HEK293T (cell line): ENCODE results near the gene CELF2.

ENCODE experiments used
- CTCF ChIA-PET: fragments of 350-600 bp; formaldehyde crosslinking; extraction: SDS; loops from one replicate; lab custom pipeline; 2021; ENCODE audit warnings: antibody characterized with exemption, inconsistent platforms; lab: Yijun Ruan, JAX
- POLR2A ChIA-PET: fragments of 350-600 bp; formaldehyde crosslinking; extraction: SDS; loops from one replicate; lab custom pipeline; 2020; ENCODE audit warnings: antibody characterized with exemption, inconsistent platforms; lab: Yijun Ruan, JAX
- DNase-seq: peaks from one replicate; pipeline ENCODE4 v3.0.0; 2012; ENCODE audit warnings: mixed read lengths; ENCODE audit errors: extremely low spot score
- ARNT ChIP-seq: fragments of 450-650 bp; IDR thresholded peaks from 2 replicates; pipeline ENCODE4 v1.6.1; 2017; ENCODE audit warnings: mild to moderate bottlenecking
- BHLHE40 ChIP-seq: fragments of 450-650 bp; IDR thresholded peaks from 2 replicates; pipeline ENCODE4 v1.6.1; 2016; ENCODE audit warnings: mild to moderate bottlenecking, moderate library complexity, borderline replicate concordance
- CTBP1 ChIP-seq: fragments of 450-650 bp; IDR thresholded peaks from 2 replicates; pipeline ENCODE4 v1.6.1; 2016; ENCODE audit warnings: borderline replicate concordance
- ELF4 ChIP-seq: fragments of 450-650 bp; IDR thresholded peaks from 2 replicates; pipeline ENCODE4 v1.6.1; 2017; ENCODE audit warnings: antibody characterized with exemption
- FOXA1 ChIP-seq: fragments of 450-650 bp; IDR thresholded peaks from 2 replicates; pipeline ENCODE4 v1.6.1; 2016; ENCODE audit warnings: mild to moderate bottlenecking
- FOXK2 ChIP-seq: fragments of 450-650 bp; IDR thresholded peaks from 2 replicates; pipeline ENCODE4 v1.6.1; 2016; ENCODE audit warnings: mild to moderate bottlenecking
- FOXM1 ChIP-seq: fragments of 450-650 bp; IDR thresholded peaks from 2 replicates; pipeline ENCODE4 v1.6.1; 2017; ENCODE audit warnings: mild to moderate bottlenecking, borderline replicate concordance
- HDGF ChIP-seq: fragments of 450-650 bp; IDR thresholded peaks from 2 replicates; pipeline ENCODE4 v1.6.1; 2017; ENCODE audit warnings: antibody characterized with exemption, borderline replicate concordance
- L3MBTL2 ChIP-seq: fragments of 450-650 bp; conservative IDR thresholded peaks from 2 replicates; pipeline ENCODE4 v1.6.1; 2016; ENCODE audit warnings: mild to moderate bottlenecking
- LEF1 ChIP-seq: fragments of 450-650 bp; IDR thresholded peaks from 2 replicates; pipeline ENCODE4 v1.6.1; 2017; ENCODE audit warnings: mild to moderate bottlenecking, borderline replicate concordance
- NFRKB ChIP-seq: fragments of 450-650 bp; IDR thresholded peaks from 2 replicates; pipeline ENCODE4 v1.6.1; 2016; ENCODE audit warnings: mild to moderate bottlenecking, moderate library complexity
- SP1 ChIP-seq: fragments of 450-650 bp; IDR thresholded peaks from 2 replicates; pipeline ENCODE4 v1.6.1; 2017
- SUZ12 ChIP-seq: fragments of 450-650 bp; IDR thresholded peaks from 2 replicates; pipeline ENCODE4 v1.6.1; 2016; ENCODE audit warnings: mild to moderate bottlenecking
- TARDBP ChIP-seq: fragments of 450-650 bp; IDR thresholded peaks from 2 replicates; pipeline ENCODE4 v1.6.1; 2016
- ZNF384 ChIP-seq: fragments of 450-650 bp; IDR thresholded peaks from 2 replicates; pipeline ENCODE4 v1.6.1; 2016
- TF ChIP-seq, protein P1 (sequence below): fragments of 450-650 bp; IDR thresholded peaks from 2 replicates; pipeline ENCODE4 v1.6.1; 2016

Gene CELF2

DNA sequence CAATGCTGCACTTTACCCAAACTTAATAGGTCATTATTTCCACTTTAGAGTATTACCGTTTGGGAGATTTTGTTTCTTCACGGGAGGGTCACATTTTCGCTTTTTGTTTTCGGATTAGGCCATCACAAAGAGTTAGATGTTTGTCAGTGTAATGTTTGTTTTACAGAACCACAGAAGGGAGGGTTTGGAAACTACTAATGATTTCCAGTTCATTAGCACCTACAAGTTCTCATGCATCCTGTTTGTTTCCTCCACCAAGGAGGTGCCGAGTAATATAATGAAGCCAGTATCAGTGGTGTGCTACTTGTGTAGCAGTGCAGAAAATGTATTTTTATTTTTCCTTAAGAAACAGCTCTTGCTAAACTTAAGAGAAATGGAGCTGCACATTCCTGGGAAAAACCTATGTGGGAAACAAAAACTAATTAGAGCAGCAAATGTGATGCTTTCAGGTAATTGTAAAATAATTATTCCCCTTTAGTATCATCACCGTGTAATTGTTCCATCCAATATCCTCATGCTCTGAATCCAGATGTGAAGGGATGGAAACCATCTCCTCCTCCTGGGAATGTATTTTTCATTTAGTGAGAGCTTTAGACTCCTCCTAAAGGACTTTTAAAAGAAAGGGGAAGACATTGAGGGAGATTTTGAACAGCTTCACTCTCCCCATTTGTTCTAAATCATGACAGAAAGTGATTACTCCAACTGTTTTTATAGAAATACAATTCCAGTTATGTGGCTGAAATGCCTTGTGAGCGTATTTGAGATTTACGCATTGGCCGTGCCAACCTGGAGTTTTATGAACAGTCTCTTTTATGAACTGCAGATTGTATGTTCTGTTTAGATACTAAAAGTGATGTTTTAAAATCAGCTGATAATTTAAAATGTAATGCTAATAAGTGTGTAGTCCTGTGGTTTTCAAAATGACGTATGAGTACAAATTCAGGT is 5.6 kb downstream of the CELF2 start:
- ChIA-PET CTCF (interaction anchor here (0.6 kb wide), 1 partner anchor 1694 kb away, joined by 3 read pairs; no protein-coding TSS in a partner anchor), POLR2A (interaction anchor here (2.4 kb wide), 1 partner anchor 10 kb away, joined by 8 read pairs; no protein-coding TSS in a partner anchor)
- no peak for DNase-seq
- TF ChIP-seq SP1 (no peak), CTBP1 (no peak), LEF1 (no peak), ELF4 (no peak)

DNA sequence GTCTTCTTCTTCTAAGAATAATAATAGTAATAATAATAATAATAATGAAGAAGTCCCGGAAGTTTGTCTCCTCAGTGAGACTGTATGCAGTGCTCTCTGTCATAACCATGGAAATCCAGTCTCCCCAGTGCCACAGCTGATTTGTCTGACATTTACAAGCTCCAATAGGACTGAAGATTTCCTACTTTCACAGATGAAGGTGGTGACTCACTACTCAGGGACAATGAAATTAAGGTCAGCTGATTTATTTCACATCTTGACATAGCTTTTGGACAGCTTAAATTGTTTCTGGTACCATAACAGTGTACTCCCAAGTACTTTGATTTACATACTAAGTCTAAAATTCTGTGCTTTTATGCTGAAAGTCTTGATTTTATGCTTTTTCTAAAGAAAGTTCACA is 6.9 kb downstream of the CELF2 start:
- no peak for DNase-seq
- ChIA-PET POLR2A (no interaction called here), CTCF (no interaction called here)
- TF ChIP-seq TARDBP (no peak), ZNF384 (no peak), ELF4 (no peak), HDGF (no peak), FOXM1 (no peak), NFRKB (no peak), BHLHE40 (no peak), SP1 (no peak), ARNT (no peak), CTBP1 (no peak), FOXK2 (no peak), LEF1 (no peak), SUZ12 (no peak), L3MBTL2 (no peak), FOXA1 (no peak)
- TF ChIP-seq, protein P1, sequence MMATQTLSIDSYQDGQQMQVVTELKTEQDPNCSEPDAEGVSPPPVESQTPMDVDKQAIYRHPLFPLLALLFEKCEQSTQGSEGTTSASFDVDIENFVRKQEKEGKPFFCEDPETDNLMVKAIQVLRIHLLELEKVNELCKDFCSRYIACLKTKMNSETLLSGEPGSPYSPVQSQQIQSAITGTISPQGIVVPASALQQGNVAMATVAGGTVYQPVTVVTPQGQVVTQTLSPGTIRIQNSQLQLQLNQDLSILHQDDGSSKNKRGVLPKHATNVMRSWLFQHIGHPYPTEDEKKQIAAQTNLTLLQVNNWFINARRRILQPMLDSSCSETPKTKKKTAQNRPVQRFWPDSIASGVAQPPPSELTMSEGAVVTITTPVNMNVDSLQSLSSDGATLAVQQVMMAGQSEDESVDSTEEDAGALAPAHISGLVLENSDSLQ: no peak

DNA sequence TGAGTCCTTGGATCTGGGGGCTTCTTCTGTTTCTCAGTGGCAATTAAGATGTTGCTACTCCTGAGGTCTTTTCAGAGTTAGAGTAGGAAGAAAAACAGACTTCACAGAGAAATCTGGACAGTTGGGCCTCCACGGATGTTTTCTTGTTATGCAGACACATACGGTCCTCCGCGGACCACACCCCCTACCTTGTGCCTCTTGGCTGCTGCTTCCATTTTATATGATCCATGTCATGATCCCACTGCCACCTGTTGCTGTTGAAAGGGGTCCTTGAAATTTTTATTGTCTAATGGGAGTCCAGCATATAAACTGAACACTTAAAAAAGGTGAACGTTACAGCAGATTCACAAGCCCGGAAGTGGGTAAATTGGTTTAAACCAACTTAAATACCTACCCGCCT is 8.3 kb downstream of the CELF2 start:
- POLR2A ChIA-PET: interaction anchor here (1.8 kb wide), 1 partner anchor 9 kb away, joined by 6 read pairs; the partner anchor contains the start of gene CELF2
- CTCF ChIA-PET: interaction anchor here (1.1 kb wide), 1 partner anchor 10 kb away, joined by 8 read pairs; no protein-coding TSS in a partner anchor
- TF ChIP-seq HDGF (no peak), FOXK2 (no peak), ARNT (no peak), BHLHE40 (no peak), FOXA1 (no peak), ZNF384 (no peak), FOXM1 (no peak), ELF4 (no peak), L3MBTL2 (no peak), TARDBP (no peak), SUZ12 (no peak), NFRKB (no peak), LEF1 (no peak), CTBP1 (no peak), SP1 (no peak)
- TF ChIP-seq, protein P1: no peak
- no peak for DNase-seq

DNA sequence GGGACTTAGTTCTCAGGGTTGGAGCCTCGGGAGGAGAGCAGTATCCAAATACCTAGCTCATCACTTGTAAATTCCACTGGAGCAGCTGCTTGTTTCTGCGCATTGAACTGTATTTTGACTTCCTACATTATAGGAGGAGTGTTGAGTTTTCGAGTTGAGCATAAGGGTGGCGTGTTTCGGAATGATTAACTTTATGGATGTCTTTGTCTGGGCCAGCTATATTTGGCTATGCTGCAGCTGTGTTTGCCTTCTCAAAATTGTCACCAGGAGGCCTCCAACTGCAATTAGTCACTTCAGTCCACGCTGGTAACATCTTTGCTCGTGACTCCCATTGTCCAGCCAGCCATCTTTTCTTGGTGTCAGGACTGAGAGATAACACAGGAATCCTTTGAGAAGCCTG is 9.1 kb downstream of the CELF2 start:
- ChIA-PET CTCF (interaction anchor here (1.1 kb wide), 1 partner anchor 9 kb away, joined by 8 read pairs; no protein-coding TSS in a partner anchor), POLR2A (interaction anchor here (1.8 kb wide), 1 partner anchor 9 kb away, joined by 6 read pairs; the partner anchor contains the start of gene CELF2)
- TF ChIP-seq ZNF384: no peak
- no peak for TF ChIP-seq SP1
- TF ChIP-seq HDGF: no peak
- TF ChIP-seq ELF4: no peak
- TF ChIP-seq SUZ12: no peak
- no peak for TF ChIP-seq FOXM1
- TF ChIP-seq FOXA1: no peak
- no peak for TF ChIP-seq BHLHE40
- TF ChIP-seq, protein P1: no peak
- TF ChIP-seq TARDBP: no peak
- DNase-seq: no peak

DNA sequence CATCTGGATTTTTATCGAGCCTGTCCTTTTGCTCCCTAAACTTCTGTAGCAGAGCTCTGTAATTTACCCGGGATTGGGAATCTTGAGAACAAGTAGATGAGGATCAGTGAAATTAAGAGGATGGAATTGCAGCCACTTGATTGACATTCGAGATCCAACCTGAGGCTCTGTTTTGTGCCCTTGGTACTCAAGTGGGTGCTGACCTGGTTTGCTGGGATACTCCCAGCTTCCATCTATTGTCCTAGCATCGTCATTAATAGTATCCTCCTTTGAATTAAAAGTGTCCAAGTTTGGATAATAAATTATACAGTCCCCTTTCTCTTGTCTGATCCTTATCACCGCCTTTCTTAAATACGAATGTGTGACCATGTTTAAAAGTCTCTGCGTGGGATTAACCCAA is 17.1 kb downstream of the CELF2 start:
- ChIA-PET CTCF (interaction anchor here (0.6 to 2.3 kb wide), 4 partner anchors 8 to 235 kb away, joined by 3 to 8 read pairs (median 4); no protein-coding TSS in a partner anchor), POLR2A (interaction anchor here (2.2 kb wide), 1 partner anchor 17 kb away, joined by 14 read pairs; the partner anchor contains the start of gene CELF2)
- DNase-seq: no peak
- TF ChIP-seq SUZ12 (no peak), CTBP1 (no peak), LEF1 (no peak), FOXA1 (no peak), FOXM1 (no peak), BHLHE40 (no peak), FOXK2 (no peak), ARNT (no peak), ELF4 (no peak)
